H1 (cell line): Measurements from ENCODE around the gene NABP2. TPM values are rescaled to one million over a fixed set of nuclear protein-coding genes. Genes with fewer than 3 reads are reported as not detected.
A peak's percentile ranks its signal among the peaks of the same experiment; 100 is the strongest.

Experiments used
- CTCF ChIA-PET: fragments of 300-600 bp; sonication (Branson Sonifier 250); formaldehyde crosslinking; loops from one replicate; lab custom pipeline; 2021; ENCODE audit not compliant: partially characterized antibody; lab: Charles Lee
- POLR2A ChIA-PET: fragments of 300-600 bp; sonication (Branson Sonifier 250); formaldehyde crosslinking; loops from one replicate; lab custom pipeline; 2021; ENCODE audit warnings: inconsistent platforms; ENCODE audit not compliant: partially characterized antibody; lab: Charles Lee
- DNase-seq, 2 experiments: peaks; one replicate each; pipeline versions ENCODE4 v3.0.0 to v3.0.0-alpha.2; 2010 to 2022; ENCODE audit warnings: low spot score in 2 of 2, low read depth in 1 of 2, mixed read lengths in 1 of 2
- FAIRE-seq: peaks from 2 replicates; lab custom pipeline; 2011; peaks lifted over from hg19 to GRCh38; lab: Jason Lieb, UNC
- H2AFZ ChIP-seq: 2 replicates; pipeline ENCODE4 v1.8.1; 2012; ENCODE audit warnings: low read length, inconsistent platforms
- H2AK5ac ChIP-seq: 2 replicates; pipeline ENCODE4 v1.6.1; 2013; ENCODE audit warnings: low read depth, low read length
- H2BK120ac ChIP-seq: replicated peaks from 2 replicates; pipeline ENCODE3; 2013; ENCODE audit warnings: low read depth, low read length, inconsistent platforms
- H2BK12ac ChIP-seq: 2 replicates; pipeline ENCODE4 v1.6.1; 2013; ENCODE audit warnings: low read depth, low read length
- H2BK15ac ChIP-seq: 2 replicates; pipeline ENCODE4 v1.6.1; 2013; ENCODE audit warnings: low read length
- H2BK20ac ChIP-seq: 2 replicates; pipeline ENCODE4 v1.6.1; 2013; ENCODE audit warnings: low read length
- H2BK5ac ChIP-seq: 2 replicates; pipeline ENCODE4 v1.6.1; 2013; ENCODE audit warnings: low read depth, low read length
- H3K14ac ChIP-seq: 2 replicates; pipeline ENCODE4 v1.6.1; 2013; ENCODE audit warnings: inconsistent platforms; ENCODE audit not compliant: insufficient read length
- H3K18ac ChIP-seq: 2 replicates; pipeline ENCODE4 v1.6.1; 2013; ENCODE audit warnings: low read length; ENCODE audit errors: extremely low read depth
- H3K23ac ChIP-seq: 2 replicates; pipeline ENCODE4 v1.6.1; 2013; ENCODE audit warnings: inconsistent platforms; ENCODE audit not compliant: insufficient read length
- H3K23me2 ChIP-seq: 2 replicates; pipeline ENCODE4 v1.6.1; 2013; ENCODE audit warnings: low read depth, low read length
- H3K27ac ChIP-seq: 2 replicates; pipeline ENCODE4 v1.6.1; 2011; ENCODE audit warnings: low read depth, low read length, inconsistent platforms
- H3K27me3 ChIP-seq, 4 experiments: replicated peaks in 1 of 4; 1 replicate in 1 of 4; 2 replicates in 3 of 4; pipeline versions ENCODE4 v1.6.1 to v1.8.1; 2011 to 2013; ENCODE audit warnings: low read length in 3 of 4, mild to moderate bottlenecking in 3 of 4, inconsistent platforms in 2 of 4, mixed read lengths in 2 of 4, moderate library complexity in 1 of 4; ENCODE audit not compliant: control insufficient read depth in 3 of 4, insufficient read depth in 3 of 4; ENCODE audit errors: extremely low read depth in 1 of 4
- H3K36me3 ChIP-seq, 4 experiments: 2 replicates each; pipeline versions ENCODE4 v1.6.1 to v1.8.1; 2011 to 2013; ENCODE audit warnings: mild to moderate bottlenecking in 4 of 4, low read length in 3 of 4, moderate library complexity in 2 of 4, control low read depth in 1 of 4, inconsistent platforms in 1 of 4; ENCODE audit not compliant: insufficient read depth in 4 of 4, control insufficient read depth in 2 of 4
- H3K4ac ChIP-seq: replicated peaks from 2 replicates; pipeline ENCODE3; 2013; ENCODE audit warnings: low read length, low read depth, mixed read lengths, inconsistent platforms; ENCODE audit not compliant: insufficient read length
- H3K4me1 ChIP-seq, 4 experiments: replicated peaks in 1 of 4; 1 replicate in 1 of 4; 2 replicates in 3 of 4; pipeline versions ENCODE4 v1.6.1 to v1.8.1; 2011 to 2013; ENCODE audit warnings: low read length in 3 of 4, inconsistent platforms in 2 of 4, mixed read lengths in 1 of 4; ENCODE audit not compliant: insufficient read depth in 4 of 4, control insufficient read depth in 3 of 4
- H3K4me2 ChIP-seq, 2 experiments: 2 replicates each; pipeline versions ENCODE4 v1.6.1 to v1.8.1; 2011 to 2013; ENCODE audit warnings: low read depth in 2 of 2, low read length in 2 of 2, control low read depth in 1 of 2, inconsistent platforms in 1 of 2, mild to moderate bottlenecking in 1 of 2; ENCODE audit not compliant: insufficient read depth in 1 of 2
- H3K4me3 ChIP-seq, 4 experiments: fragments of 200-600, 300-600 bp in 1 of 4; sonication (generic), shearing (Covaris generic), sonication (Bioruptor Twin) in 1 of 4; 2 replicates each; pipeline versions ENCODE4 v1.5.1 to v1.8.1; 2011 to 2016; ENCODE audit warnings: low read length in 4 of 4, low read depth in 3 of 4, control low read depth in 2 of 4, inconsistent platforms in 2 of 4, mild to moderate bottlenecking in 2 of 4, mixed read lengths in 1 of 4, moderate library complexity in 1 of 4; ENCODE audit not compliant: insufficient read depth in 2 of 4; ENCODE audit errors: extremely low read depth in 1 of 4
- H3K56ac ChIP-seq: replicated peaks from 2 replicates; pipeline ENCODE3; 2013; ENCODE audit warnings: low read depth, mild to moderate bottlenecking, mixed read lengths, low read length, inconsistent platforms; ENCODE audit not compliant: insufficient read length
- H3K79me1 ChIP-seq: 2 replicates; pipeline ENCODE4 v1.6.1; 2013; ENCODE audit warnings: low read depth, low read length, control low read depth
- H3K79me2 ChIP-seq, 2 experiments: 2 replicates each; pipeline versions ENCODE4 v1.6.1 to v1.8.1; 2012 to 2013; ENCODE audit warnings: low read length in 2 of 2, mild to moderate bottlenecking in 2 of 2, inconsistent platforms in 1 of 2; ENCODE audit not compliant: insufficient read depth in 2 of 2, control insufficient read depth in 1 of 2
- H3K9ac ChIP-seq, 4 experiments: replicated peaks in 1 of 4; 1 replicate in 1 of 4; 2 replicates in 3 of 4; pipeline versions ENCODE4 v1.6.1 to v1.8.1; 2011 to 2013; ENCODE audit warnings: low read depth in 3 of 4, low read length in 3 of 4, control low read depth in 2 of 4, mild to moderate bottlenecking in 2 of 4, moderate library complexity in 2 of 4, inconsistent platforms in 1 of 4; ENCODE audit errors: extremely low read depth in 1 of 4
- H3K9me3 ChIP-seq, 2 experiments: 2 replicates each; pipeline versions ENCODE4 v1.6.1 to v1.8.1; 2012 to 2013; ENCODE audit warnings: mild to moderate bottlenecking in 2 of 2, moderate library complexity in 2 of 2, control low read depth in 1 of 2, inconsistent platforms in 1 of 2, low read depth in 1 of 2, low read length in 1 of 2, mixed read lengths in 1 of 2; ENCODE audit not compliant: insufficient read depth in 2 of 2
- H4K20me1 ChIP-seq, 2 experiments: replicated peaks in 1 of 2; 2 replicates each; pipeline versions ENCODE3 to v1.8.1; 2011 to 2013; ENCODE audit warnings: inconsistent platforms in 2 of 2, low read length in 2 of 2, mild to moderate bottlenecking in 1 of 2; ENCODE audit not compliant: insufficient read depth in 2 of 2, control insufficient read depth in 1 of 2
- H4K5ac ChIP-seq: 2 replicates; pipeline ENCODE4 v1.6.1; 2013; ENCODE audit warnings: low read length, low read depth, mixed read lengths, inconsistent platforms; ENCODE audit not compliant: insufficient read length
- H4K8ac ChIP-seq: 2 replicates; pipeline ENCODE4 v1.8.0; 2013; ENCODE audit warnings: mild to moderate bottlenecking, moderate library complexity, low read length, inconsistent platforms; ENCODE audit not compliant: insufficient read depth; ENCODE audit errors: extremely low read depth
- H4K91ac ChIP-seq: replicated peaks from 2 replicates; pipeline ENCODE3; 2013; ENCODE audit warnings: low read length, mixed read lengths, inconsistent platforms; ENCODE audit not compliant: insufficient read length
- BCL11A ChIP-seq, 2 experiments: IDR thresholded peaks; one replicate each; pipeline ENCODE4 v1.6.1; 2011; ENCODE audit warnings: low read depth in 2 of 2, low read length in 2 of 2, mild to moderate bottlenecking in 2 of 2
- JUND ChIP-seq: IDR thresholded peaks from 2 replicates; pipeline ENCODE4 v1.6.1; 2011; ENCODE audit warnings: mild to moderate bottlenecking, improper control_type of control experiment, low read length
- TEAD4 ChIP-seq: IDR thresholded peaks from 2 replicates; pipeline ENCODE4 v1.6.1; 2012; ENCODE audit warnings: low read depth, low read length, inconsistent platforms, mixed read lengths
- WGBS, 2 experiments: shearing (Covaris generic) in 1 of 2; methylation state at CpG; one replicate each; pipeline versions ENCODE4 v1.1.6 to v1.1.7; 2013 to 2015; ENCODE audit warnings: low lambda C conversion rate in 2 of 2, mixed read lengths in 2 of 2, inconsistent platforms in 1 of 2, low coverage in 1 of 2, missing lambda C conversion rate in 1 of 2; ENCODE audit not compliant: insufficient replicate concordance in 2 of 2, insufficient coverage in 1 of 2, insufficient read length in 1 of 2; ENCODE audit errors: extremely low coverage in 1 of 2, missing lambda C conversion rate in 1 of 2; 5-methylcytosine and 5-hydroxymethylcytosine counted together
- polyA plus RNA-seq, 7 experiments: library from polyadenylated mRNA; depleted of rRNA in 3 of 7; stranded (reverse) in 5 of 7; unstranded in 2 of 7; fragments of >200 nt in 5 of 7; fragments of 200-250 nt in 2 of 7; gene quantifications; 1 replicate in 5 of 7; 2 replicates in 1 of 7; 4 replicates in 1 of 7; pipeline versions ENCODE4 v1.2.1 to v1.2.3, GENCODE V29; 2011 to 2013; ENCODE audit warnings: missing spikeins in 2 of 7, mixed read lengths in 2 of 7
- total RNA-seq: library from RNA; stranded (reverse); fragmentation: NEBNext Ultra II Directional; extraction: Animal tissue kit (Norgen Biotek cat#: 25700); gene quantifications from 2 replicates; pipeline ENCODE4 v1.2.1, GENCODE V29; 2021
- TF ChIP-seq, protein P1 (sequence below), 3 experiments: IDR thresholded peaks; 1 replicate in 2 of 3; 2 replicates in 1 of 3; pipeline versions ENCODE4 v1.5.1 to v1.6.1; 2011; ENCODE audit warnings: low read length in 3 of 3, mild to moderate bottlenecking in 3 of 3, inconsistent platforms in 2 of 3, low read depth in 1 of 3, moderate library complexity in 1 of 3; ENCODE audit not compliant: insufficient read depth in 1 of 3; ENCODE audit errors: control extremely low read depth in 1 of 3

The NABP2 gene
- total and polyA plus RNA-seq, 2 of the 8 experiments (the other 6 are each of a cell fraction or from before 2014, with no cell fraction given) = 58.1 to 67.5 TPM

DNA sequence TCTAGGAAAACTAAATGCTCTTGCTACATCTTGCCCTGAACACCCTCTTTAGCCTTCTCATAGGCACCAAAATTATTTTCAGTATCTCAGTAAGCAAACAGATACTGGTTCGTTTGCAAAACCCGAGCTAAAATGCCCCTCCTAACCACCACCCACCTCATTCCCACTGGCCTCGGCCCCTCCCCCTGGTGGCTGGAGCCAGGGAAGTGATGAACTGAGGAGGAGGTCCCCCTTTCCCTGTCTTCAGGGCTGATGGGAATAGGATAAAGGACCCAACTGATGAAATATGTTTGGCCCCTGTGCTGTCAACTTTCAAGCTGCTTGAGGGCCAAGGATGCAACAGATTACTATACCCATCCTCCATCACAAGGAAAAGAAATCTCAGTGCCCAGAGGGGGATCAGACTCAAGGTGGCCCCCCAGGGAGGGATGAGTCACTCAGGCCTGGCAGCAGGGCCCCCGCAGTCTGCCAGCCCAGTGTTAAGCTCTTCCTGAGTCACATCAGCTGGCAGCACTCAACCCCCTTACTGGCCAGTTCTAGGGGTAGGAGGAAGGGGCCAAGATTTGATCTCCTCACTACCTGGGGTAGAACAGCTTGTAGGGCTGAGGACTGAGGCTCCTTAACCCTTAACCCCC is 32.3 kb downstream of the NABP2 start:
- no peaks in the 10 kb centered on the region for H3K9me3 ChIP-seq
- TF ChIP-seq TEAD4 (no peak), JUND (peak; percentile 81), BCL11A (IDR thresholded peaks at IDR 0.05; ENCODE audit: low read depth in 2 of 2, low read length in 2 of 2) (no peak)
- TF ChIP-seq, protein P1, sequence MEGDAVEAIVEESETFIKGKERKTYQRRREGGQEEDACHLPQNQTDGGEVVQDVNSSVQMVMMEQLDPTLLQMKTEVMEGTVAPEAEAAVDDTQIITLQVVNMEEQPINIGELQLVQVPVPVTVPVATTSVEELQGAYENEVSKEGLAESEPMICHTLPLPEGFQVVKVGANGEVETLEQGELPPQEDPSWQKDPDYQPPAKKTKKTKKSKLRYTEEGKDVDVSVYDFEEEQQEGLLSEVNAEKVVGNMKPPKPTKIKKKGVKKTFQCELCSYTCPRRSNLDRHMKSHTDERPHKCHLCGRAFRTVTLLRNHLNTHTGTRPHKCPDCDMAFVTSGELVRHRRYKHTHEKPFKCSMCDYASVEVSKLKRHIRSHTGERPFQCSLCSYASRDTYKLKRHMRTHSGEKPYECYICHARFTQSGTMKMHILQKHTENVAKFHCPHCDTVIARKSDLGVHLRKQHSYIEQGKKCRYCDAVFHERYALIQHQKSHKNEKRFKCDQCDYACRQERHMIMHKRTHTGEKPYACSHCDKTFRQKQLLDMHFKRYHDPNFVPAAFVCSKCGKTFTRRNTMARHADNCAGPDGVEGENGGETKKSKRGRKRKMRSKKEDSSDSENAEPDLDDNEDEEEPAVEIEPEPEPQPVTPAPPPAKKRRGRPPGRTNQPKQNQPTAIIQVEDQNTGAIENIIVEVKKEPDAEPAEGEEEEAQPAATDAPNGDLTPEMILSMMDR (IDR thresholded peaks at IDR 0.05; ENCODE audit: control extremely low read depth in 1 of 3, insufficient read depth in 1 of 3, low read depth in 1 of 3, low read length in 3 of 3) = peak in 2 of 3 experiments; percentile 6 to 15; a peak in 2 of 4 replicates
- peaks cover 8 to 17% (median 13%) of the 10 kb centered on the region in 4 experiments for H3K4me1 ChIP-seq
- H2BK20ac ChIP-seq = no peak overlapping the region
- H3K4ac ChIP-seq = no peak overlapping the region
- peaks cover 11% of the 10 kb centered on the region; the same call in 1 of the 2 replicates for H3K23me2 ChIP-seq
- no peak overlapping the region for H3K23ac ChIP-seq
- H3K27me3 ChIP-seq = no peaks in the 10 kb centered on the region
- H3K36me3 ChIP-seq = peaks cover 28 to 49% (median 33%) of the 10 kb centered on the region in 4 experiments
- peak overlapping the region; percentile 83 to 89 for H3K4me2 ChIP-seq
- H4K91ac ChIP-seq = no peak overlapping the region
- H3K79me2 ChIP-seq = peaks cover 0 to 8% of the 10 kb centered on the region in 2 experiments; a peak in 1 of 4 replicates
- ChIA-PET POLR2A (interaction anchor here (0.5 to 3.8 kb wide), 28 partner anchors 10 to 380 kb away, joined by 3 to 41 read pairs (median 4); partner anchors contain the start of genes COQ10A, CS, MYL6 and RNF41), CTCF (interaction anchor here (0.6 to 6.4 kb wide), 20 partner anchors 8 to 137 kb away, joined by 3 to 47 read pairs (median 6); partner anchors contain the start of genes COQ10A, RNF41, SMARCC2 and ZC3H10)
- H2BK12ac ChIP-seq = no peak overlapping the region
- H4K20me1 ChIP-seq = peaks cover 5 to 9% of the 10 kb centered on the region in 2 experiments
- no peak overlapping the region for H2BK15ac ChIP-seq
- no peak for DNase-seq
- no peak overlapping the region for H3K14ac ChIP-seq
- no peak overlapping the region for H2BK120ac ChIP-seq
- H3K4me3 ChIP-seq = peak overlapping the region; percentile 60 to 96 (median 88); a peak in 6 of 8 replicates
- FAIRE-seq = no peak
- no peak overlapping the region for H2AFZ ChIP-seq
- H4K8ac ChIP-seq = no peak overlapping the region
- H3K79me1 ChIP-seq = peaks cover 7% of the 10 kb centered on the region
- peak overlapping the region; percentile 53; the same call in 1 of the 2 replicates for H3K27ac ChIP-seq
- no peak overlapping the region for H3K9ac ChIP-seq
- H4K5ac ChIP-seq = no peak overlapping the region
- WGBS, 2 experiments = 70% methylated on average over 4 of the region's 4 CpGs; no CpG with 5 or more reads in 1 of the 2 experiments
- no peak overlapping the region for H2AK5ac ChIP-seq
- no peak overlapping the region for H3K56ac ChIP-seq
- 0 out of 2 replicates have a peak overlapping the region, but pooled peaks have one; percentile 22 for H2BK5ac ChIP-seq
- no peak overlapping the region for H3K18ac ChIP-seq
